HCT116 (cell line): ENCODE data around the gene MRPL47. TPM values are rescaled to one million over a fixed set of nuclear protein-coding genes. Genes with fewer than 3 reads are reported as not detected.
"Not testable (repeated sequence)": the region's sequence is repeated elsewhere in the genome, so short reads cannot be mapped to it uniquely, and the experiment has no call there.

Source experiments
- ATAC-seq: fragments of 200-7000 bp; cut with Tn5 transposase; 2 replicates; pipeline ENCODE4 v1.9.1; 2020; ENCODE audit warnings: mild to moderate bottlenecking, moderate library complexity
- BruUV-seq: library from RNA; stranded (reverse); fragments of 400-500 nt; replicated peaks from 2 replicates; lab custom pipeline; 2021; lab: Mats Ljungman, UMichigan
- CTCF ChIA-PET: fragments of 300-600 bp; sonication (Branson Sonifier 250); formaldehyde crosslinking; loops from one replicate; lab custom pipeline; 2021; ENCODE audit warnings: antibody characterized with exemption; lab: Charles Lee
- POLR2A ChIA-PET: fragments of 300-600, 350-600 bp; sonication (Branson Sonifier 250); formaldehyde crosslinking; loops from one replicate; lab custom pipeline; 2021; ENCODE audit warnings: antibody characterized with exemption; lab: Charles Lee
- RAD21 ChIA-PET, 2 experiments: fragments of 300-600 bp; sonication (Branson Sonifier 250); formaldehyde crosslinking; loops; one replicate each; lab custom pipeline; 2023; ENCODE audit warnings: low total read pairs in 2 of 2; ENCODE audit not compliant: uncharacterized antibody in 2 of 2, unreplicated experiment in 2 of 2, low non-redundant PET in 1 of 2; lab: Charles Lee
- DNase-seq: peaks from one replicate; pipeline ENCODE4 v3.0.0-alpha.2; 2010; ENCODE audit warnings: low read depth, low spot score
- H2AFZ ChIP-seq: fragments of 200-600 bp; shearing (Covaris generic), sonication (generic); 2 replicates; pipeline ENCODE4 v1.6.1; 2017; ENCODE audit warnings: low read depth, mixed run types, mixed read lengths, antibody characterized with exemption, low read length; ENCODE audit not compliant: poor library complexity, severe bottlenecking
- H3K27ac ChIP-seq: 2 replicates; pipeline ENCODE4 v1.5.1; 2012; ENCODE audit warnings: low read depth, low read length
- H3K27me3 ChIP-seq: fragments of 200-600 bp; sonication (generic); 2 replicates; pipeline ENCODE4 v1.6.1; 2016; ENCODE audit warnings: mixed run types, low read length, mixed read lengths; ENCODE audit not compliant: insufficient read depth
- H3K36me3 ChIP-seq, 2 experiments: fragments of 200-500 bp in 1 of 2; fragments of 200-600 bp in 1 of 2; sonication (Bioruptor generic) in 1 of 2; sonication (generic) in 1 of 2; 2 replicates each; pipeline versions ENCODE4 v1.5.1 to v1.6.1; 2014 to 2016; ENCODE audit warnings: low read length in 2 of 2, inconsistent platforms in 1 of 2, mixed read lengths in 1 of 2, mixed run types in 1 of 2; ENCODE audit not compliant: insufficient read depth in 2 of 2, control insufficient read depth in 1 of 2
- H3K4me1 ChIP-seq, 2 experiments: fragments of 200-600 bp in 1 of 2; sonication (generic) in 1 of 2; 2 replicates each; pipeline versions ENCODE4 v1.5.1 to v1.6.1; 2012 to 2017; ENCODE audit warnings: low read length in 2 of 2, inconsistent platforms in 1 of 2, mild to moderate bottlenecking in 1 of 2, mixed read lengths in 1 of 2, mixed run types in 1 of 2, moderate library complexity in 1 of 2; ENCODE audit not compliant: insufficient read depth in 2 of 2, control insufficient read depth in 1 of 2
- H3K4me2 ChIP-seq: fragments of 200-600 bp; sonication (generic); 2 replicates; pipeline ENCODE4 v1.6.1; 2017; ENCODE audit warnings: mixed run types, low read length, mixed read lengths
- H3K4me3 ChIP-seq, 2 experiments: fragments of 200-600 bp in 1 of 2; sonication (generic) in 1 of 2; replicated peaks in 1 of 2; 2 replicates each; pipeline ENCODE4 v1.5.1; 2011 to 2016; ENCODE audit warnings: low read length in 2 of 2, control low read depth in 1 of 2, low read depth in 1 of 2, mild to moderate bottlenecking in 1 of 2, mixed read lengths in 1 of 2, mixed run types in 1 of 2
- H3K79me2 ChIP-seq: fragments of 200-600 bp; sonication (generic); 2 replicates; pipeline ENCODE4 v1.6.1; 2017; ENCODE audit warnings: mild to moderate bottlenecking, mixed run types, low read length, moderate library complexity, mixed read lengths; ENCODE audit not compliant: insufficient read depth
- H3K9ac ChIP-seq: fragments of 200-600 bp; sonication (generic); 2 replicates; pipeline ENCODE4 v1.6.1; 2016; ENCODE audit warnings: low read length, mixed read lengths
- H3K9me2 ChIP-seq: fragments of 200-600 bp; sonication (generic), shearing (Covaris generic); 2 replicates; pipeline ENCODE4 v1.6.1; 2017; ENCODE audit warnings: mixed run types, mild to moderate bottlenecking, moderate library complexity; ENCODE audit not compliant: insufficient read depth
- H3K9me3 ChIP-seq, 2 experiments: fragments of 200-500 bp in 1 of 2; fragments of 200-600 bp in 1 of 2; sonication (Bioruptor generic) in 1 of 2; sonication (generic) in 1 of 2; 2 replicates each; pipeline ENCODE4 v1.6.1; 2014 to 2017; ENCODE audit warnings: low read length in 2 of 2, mixed read lengths in 2 of 2, inconsistent platforms in 1 of 2, low read depth in 1 of 2, mild to moderate bottlenecking in 1 of 2, mixed run types in 1 of 2, moderate library complexity in 1 of 2; ENCODE audit not compliant: control insufficient read depth in 1 of 2, insufficient read depth in 1 of 2
- H4K20me1 ChIP-seq: fragments of 200-600 bp; sonication (generic), shearing (Covaris generic); 2 replicates; pipeline ENCODE4 v1.6.1; 2017; ENCODE audit warnings: mixed run types, mild to moderate bottlenecking, moderate library complexity; ENCODE audit not compliant: insufficient read depth
- ATF3 ChIP-seq: IDR thresholded peaks from 2 replicates; pipeline ENCODE4 v1.6.1; 2012
- CEBPB ChIP-seq: IDR thresholded peaks from 2 replicates; pipeline ENCODE4 v1.6.1; 2012; ENCODE audit warnings: low read depth
- EGR1 ChIP-seq: IDR thresholded peaks from 2 replicates; pipeline ENCODE4 v1.6.1; 2012; ENCODE audit warnings: low read depth
- FOSL1 ChIP-seq: IDR thresholded peaks from 2 replicates; pipeline ENCODE4 v1.6.1; 2012; ENCODE audit warnings: low read depth
- SIN3A ChIP-seq: IDR thresholded peaks from 2 replicates; pipeline ENCODE4 v1.6.1; 2012; ENCODE audit warnings: low read depth
- ZNF274 ChIP-seq: fragments of 200-500 bp; sonication (Bioruptor generic); IDR thresholded peaks from 2 replicates; pipeline ENCODE4 v1.6.1; 2014; ENCODE audit warnings: mild to moderate bottlenecking, low read depth, low read length, inconsistent platforms
- intact Hi-C: fragments of 100-400 bp; cut with micrococcal nuclease; formaldehyde crosslinking; loops from 2 replicates; pipeline ENCODE4 v1.10.0; 2022
- total RNA-seq: library from RNA; stranded (reverse); gene quantifications from one replicate; pipeline ENCODE4 v1.2.1, GENCODE V29; 2021; ENCODE audit not compliant: unreplicated experiment

MRPL47 gene
- total RNA-seq, 1 experiment from 2014 or later, result 52.3 TPM

GRCh38 chr3:179646177-179646576 is 41.7 kb upstream of the MRPL47 start:
- ChIA-PET POLR2A (no interaction called here), CTCF (no interaction called here), RAD21 (no interaction called here)
- Histone ChIP-seq H3K27me3 (no peaks in the 10 kb centered on the region), H3K9me3 (no peaks in the 10 kb centered on the region), H3K36me3 (no peaks in the 10 kb centered on the region), H3K4me1 (peaks cover 3 to 25% of the 10 kb centered on the region in 2 experiments; a peak in 2 of 4 replicates), H3K79me2 (no peaks in the 10 kb centered on the region), H3K27ac (no peak overlapping the region), H3K4me2 (no peak overlapping the region), H2AFZ (no peak overlapping the region), H4K20me1 (no peaks in the 10 kb centered on the region), H3K4me3 (no peak overlapping the region), H3K9ac (no peak overlapping the region), H3K9me2 (no peaks in the 10 kb centered on the region)
- ATAC-seq (no peak), DNase-seq (no peak)
- BruUV-seq, result no TSS peak
- TF ChIP-seq EGR1 (no peak), CEBPB (no peak), ZNF274 (no peak), FOSL1 (no peak), SIN3A (no peak), ATF3 (no peak)
- intact Hi-C loops, result no loop called here

DNA sequence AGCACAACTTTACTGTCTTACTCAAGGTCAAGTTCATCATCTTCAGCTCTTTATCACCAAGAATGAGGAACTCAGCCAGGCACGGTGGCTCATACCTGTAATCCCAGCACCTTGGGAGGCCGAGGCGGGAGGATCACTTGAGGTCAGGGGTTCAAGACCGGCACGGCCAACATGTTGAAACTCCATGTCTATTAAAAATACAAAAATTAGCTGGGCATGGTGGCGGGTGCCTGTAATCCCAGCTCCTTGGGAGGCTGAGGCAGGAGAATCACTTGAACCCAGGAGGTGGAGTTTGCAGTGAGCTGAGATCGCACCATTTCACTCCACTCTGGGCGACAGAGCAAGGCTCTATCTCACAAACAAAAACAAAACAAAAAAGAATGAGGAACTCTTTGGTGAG is 39.4 kb upstream of the MRPL47 start:
- H3K4me1 ChIP-seq, result peaks cover 3 to 16% of the 10 kb centered on the region in 2 experiments; a peak in 1 of 4 replicates
- POLR2A ChIA-PET, result interaction anchor here (1.3 kb wide), 1 partner anchor 8 kb away, joined by 3 read pairs; no protein-coding TSS in a partner anchor
- H3K27me3 ChIP-seq, H3K9ac ChIP-seq, H3K9me2 ChIP-seq, BruUV-seq, H4K20me1 ChIP-seq, ATAC-seq, H3K4me2 ChIP-seq, intact Hi-C loops, H2AFZ ChIP-seq, RAD21 ChIA-PET, H3K36me3 ChIP-seq, DNase-seq, H3K79me2 ChIP-seq, H3K27ac ChIP-seq, H3K9me3 ChIP-seq, H3K4me3 ChIP-seq: not testable (repeated sequence)
- CTCF ChIA-PET, result interaction anchor here (0.9 kb wide), 1 partner anchor 9 kb away, joined by 4 read pairs; the partner anchor contains the start of gene USP13
